ENCODE results near the gene HBA1.

The HBA1 gene

GRCh38 chr16:142405-142967 lies 34.0 kb upstream of the HBA1 start:
- Histone ChIP-seq H3K4me1 (ENCODE audit: control insufficient read depth, low read length) (peaks cover 3% of the 10 kb centered on the region; the same call in 1 of the 2 replicates), H3K36me3 (ENCODE audit: control insufficient read depth, low read length) (no peaks in the 10 kb centered on the region), H3K4me3 (ENCODE audit: low read length) (no peak overlapping the region), H3K4me2 (ENCODE audit: low read length) (no peak overlapping the region), H4K20me1 (ENCODE audit: control insufficient read depth, insufficient read depth, low read depth, low read length) (no peaks in the 10 kb centered on the region), H3K9me2 (replicated peaks; ENCODE audit: control insufficient read depth, low read length) (no peaks in the 10 kb centered on the region), H3K9me3 (ENCODE audit: control insufficient read depth, insufficient read depth, low read length) (no peaks in the 10 kb centered on the region), H3F3A (ENCODE audit: control insufficient read depth, insufficient read depth) (peaks cover 6% of the 10 kb centered on the region; the same call in 1 of the 2 replicates), H3K27ac (ENCODE audit: low read depth, low read length) (no peak overlapping the region), H3K27me3 (ENCODE audit: control insufficient read depth, low read length) (peaks cover 12% of the 10 kb centered on the region), H3K79me2 (ENCODE audit: control insufficient read depth, low read length) (peaks cover 7% of the 10 kb centered on the region)
- TF ChIP-seq CTCF (IDR thresholded peaks at IDR 0.05; ENCODE audit: low read depth, low read length, poor library complexity, severe bottlenecking): no peak
- no peak for TF ChIP-seq EZH2phosphoT487 (IDR thresholded peaks at IDR 0.05; ENCODE audit: borderline replicate concordance, low read length)

- Histone ChIP-seq H3F3A (ENCODE audit: control insufficient read depth, insufficient read depth) (peaks cover 6% of the 10 kb centered on the region; the same call in 1 of the 2 replicates), H3K79me2 (ENCODE audit: control insufficient read depth, low read length) (peaks cover 1% of the 10 kb centered on the region), H3K36me3 (ENCODE audit: control insufficient read depth, low read length) (no peaks in the 10 kb centered on the region), H4K20me1 (ENCODE audit: control insufficient read depth, insufficient read depth, low read depth, low read length) (no peaks in the 10 kb centered on the region), H3K9me2 (replicated peaks; ENCODE audit: control insufficient read depth, low read length) (no peaks in the 10 kb centered on the region), H3K4me3 (ENCODE audit: low read length) (no peak overlapping the region), H3K9me3 (ENCODE audit: control insufficient read depth, insufficient read depth, low read length) (no peaks in the 10 kb centered on the region), H3K4me2 (ENCODE audit: low read length) (no peak overlapping the region), H3K4me1 (ENCODE audit: control insufficient read depth, low read length) (0 out of 2 replicates have a peak, but pooled peaks cover 3% of the 10 kb centered on the region), H3K27me3 (ENCODE audit: control insufficient read depth, low read length) (peaks cover 12% of the 10 kb centered on the region), H3K27ac (ENCODE audit: low read depth, low read length) (no peak overlapping the region)
- TF ChIP-seq CTCF (IDR thresholded peaks at IDR 0.05; ENCODE audit: low read depth, low read length, poor library complexity, severe bottlenecking) (no peak), EZH2phosphoT487 (IDR thresholded peaks at IDR 0.05; ENCODE audit: borderline replicate concordance, low read length) (no peak)
Measured at GRCh38 chr16:143047-143446, 33.4 kb upstream of the HBA1 start.

GRCh38 chr16:143456-143855 lies 33.0 kb upstream of the HBA1 start:
- no peak overlapping the region for H3K27ac ChIP-seq (ENCODE audit: low read depth, low read length)
- H3K4me2 ChIP-seq (ENCODE audit: low read length): no peak overlapping the region
- H4K20me1 ChIP-seq (ENCODE audit: control insufficient read depth, insufficient read depth, low read depth, low read length): no peaks in the 10 kb centered on the region
- H3K27me3 ChIP-seq (ENCODE audit: control insufficient read depth, low read length): peaks cover 12% of the 10 kb centered on the region
- no peaks in the 10 kb centered on the region for H3K9me3 ChIP-seq (ENCODE audit: control insufficient read depth, insufficient read depth, low read length)
- H3K36me3 ChIP-seq (ENCODE audit: control insufficient read depth, low read length): no peaks in the 10 kb centered on the region
- H3F3A ChIP-seq (ENCODE audit: control insufficient read depth, insufficient read depth): peaks cover 6% of the 10 kb centered on the region; the same call in 1 of the 2 replicates
- 0 out of 2 replicates have a peak, but pooled peaks cover 3% of the 10 kb centered on the region for H3K4me1 ChIP-seq (ENCODE audit: control insufficient read depth, low read length)
- no peaks in the 10 kb centered on the region for H3K9me2 ChIP-seq (replicated peaks; ENCODE audit: control insufficient read depth, low read length)
- H3K79me2 ChIP-seq (ENCODE audit: control insufficient read depth, low read length): no peaks in the 10 kb centered on the region
- H3K4me3 ChIP-seq (ENCODE audit: low read length): no peak overlapping the region
- no peak for TF ChIP-seq EZH2phosphoT487 (IDR thresholded peaks at IDR 0.05; ENCODE audit: borderline replicate concordance, low read length)
- TF ChIP-seq CTCF (IDR thresholded peaks at IDR 0.05; ENCODE audit: low read depth, low read length, poor library complexity, severe bottlenecking): no peak

Measured in DOHH2 (cell line).